Measurements from ENCODE around the gene C16orf95.

Gene C16orf95

GRCh38 chr16:87329436-87330256 lies 12.5 kb upstream of the C16orf95 start:
- Mint-ChIP-seq H3K4me3 (no peak overlapping the region), H3K4me1 (peaks cover 16% of the 10 kb centered on the region), H3K27me3 (no peaks in the 10 kb centered on the region), H3K27ac (no peak overlapping the region), H3K36me3 (peaks cover 12% of the 10 kb centered on the region), H3K9me3 (no peaks in the 10 kb centered on the region)
- ATAC-seq = no peak

GRCh38 chr16:87328846-87329245 lies 11.7 kb upstream of the C16orf95 start:
- Mint-ChIP-seq H3K4me3 (no peak overlapping the region), H3K27me3 (no peaks in the 10 kb centered on the region), H3K36me3 (peaks cover 7% of the 10 kb centered on the region), H3K9me3 (no peaks in the 10 kb centered on the region), H3K4me1 (peaks cover 21% of the 10 kb centered on the region), H3K27ac (no peak overlapping the region)
- ATAC-seq = no peak

- H3K9me3 Mint-ChIP-seq = no peaks in the 10 kb centered on the region
Measured at GRCh38 chr16:87327798-87328495, 10.8 kb upstream of the C16orf95 start.

GRCh38 chr16:87326151-87326571 lies 9.0 kb upstream of the C16orf95 start:
- H3K4me3 Mint-ChIP-seq = no peak overlapping the region
- peaks cover 6% of the 10 kb centered on the region for H3K36me3 Mint-ChIP-seq
- H3K27ac Mint-ChIP-seq = no peak overlapping the region
- H3K4me1 Mint-ChIP-seq = peaks cover 21% of the 10 kb centered on the region
- no peaks in the 10 kb centered on the region for H3K9me3 Mint-ChIP-seq
- no peaks in the 10 kb centered on the region for H3K27me3 Mint-ChIP-seq
- ATAC-seq = no peak

More at GRCh38 chr16:87327798-87328495, 10.8 kb upstream of the C16orf95 start:
- Mint-ChIP-seq H3K27ac (no peak overlapping the region), H3K27me3 (no peaks in the 10 kb centered on the region), H3K36me3 (peaks cover 7% of the 10 kb centered on the region), H3K4me3 (no peak overlapping the region), H3K4me1 (peaks cover 21% of the 10 kb centered on the region)
- ATAC-seq = no peak

- peaks cover 21% of the 10 kb centered on the region for H3K4me1 Mint-ChIP-seq
- no peaks in the 10 kb centered on the region for H3K9me3 Mint-ChIP-seq
- ATAC-seq = no peak
- no peak overlapping the region for H3K4me3 Mint-ChIP-seq
- H3K27ac Mint-ChIP-seq = no peak overlapping the region
- no peaks in the 10 kb centered on the region for H3K27me3 Mint-ChIP-seq
- no peaks in the 10 kb centered on the region for H3K36me3 Mint-ChIP-seq
Measured at GRCh38 chr16:87325423-87325858, 8.2 kb upstream of the C16orf95 start.

GRCh38 chr16:87324411-87325275 lies 7.5 kb upstream of the C16orf95 start:
- H3K4me1 Mint-ChIP-seq = peaks cover 21% of the 10 kb centered on the region
- H3K9me3 Mint-ChIP-seq = no peaks in the 10 kb centered on the region
- no peaks in the 10 kb centered on the region for H3K36me3 Mint-ChIP-seq
- no peaks in the 10 kb centered on the region for H3K27me3 Mint-ChIP-seq
- peak; percentile 62 for ATAC-seq
- H3K4me3 Mint-ChIP-seq = no peak overlapping the region
- no peak overlapping the region for H3K27ac Mint-ChIP-seq

GRCh38 chr16:87323727-87324410 lies 6.7 kb upstream of the C16orf95 start:
- peaks cover 21% of the 10 kb centered on the region for H3K4me1 Mint-ChIP-seq
- H3K27ac Mint-ChIP-seq = no peak overlapping the region
- no peaks in the 10 kb centered on the region for H3K9me3 Mint-ChIP-seq
- ATAC-seq = no peak
- H3K4me3 Mint-ChIP-seq = no peak overlapping the region
- H3K27me3 Mint-ChIP-seq = no peaks in the 10 kb centered on the region
- H3K36me3 Mint-ChIP-seq = no peaks in the 10 kb centered on the region

- Mint-ChIP-seq H3K9me3 (no peaks in the 10 kb centered on the region), H3K27ac (no peak overlapping the region), H3K4me3 (no peak overlapping the region), H3K36me3 (no peaks in the 10 kb centered on the region), H3K4me1 (peaks cover 29% of the 10 kb centered on the region), H3K27me3 (no peaks in the 10 kb centered on the region)
- no peak for ATAC-seq
Measured at GRCh38 chr16:87322833-87323726, 5.9 kb upstream of the C16orf95 start.

- peaks cover 33% of the 10 kb centered on the region for H3K4me1 Mint-ChIP-seq
Measured at GRCh38 chr16:87322360-87322759, 5.2 kb upstream of the C16orf95 start.

GRCh38 chr16:87321336-87322107 lies 4.3 kb upstream of the C16orf95 start:
- no peaks in the 10 kb centered on the region for H3K27me3 Mint-ChIP-seq
- H3K27ac Mint-ChIP-seq = no peak overlapping the region
- no peak overlapping the region for H3K4me3 Mint-ChIP-seq
- H3K36me3 Mint-ChIP-seq = no peaks in the 10 kb centered on the region
- H3K4me1 Mint-ChIP-seq = peaks cover 33% of the 10 kb centered on the region
- ATAC-seq = no peak
- H3K9me3 Mint-ChIP-seq = no peaks in the 10 kb centered on the region

More at GRCh38 chr16:87322360-87322759, 5.2 kb upstream of the C16orf95 start:
- H3K27me3 Mint-ChIP-seq = no peaks in the 10 kb centered on the region
- no peak overlapping the region for H3K27ac Mint-ChIP-seq
- no peak for ATAC-seq
- no peaks in the 10 kb centered on the region for H3K9me3 Mint-ChIP-seq
- no peak overlapping the region for H3K4me3 Mint-ChIP-seq
- no peaks in the 10 kb centered on the region for H3K36me3 Mint-ChIP-seq

GRCh38 chr16:87320510-87321227 lies 3.5 kb upstream of the C16orf95 start:
- Mint-ChIP-seq H3K4me1 (peaks cover 28% of the 10 kb centered on the region), H3K9me3 (no peaks in the 10 kb centered on the region), H3K4me3 (no peak overlapping the region), H3K27me3 (no peaks in the 10 kb centered on the region), H3K27ac (no peak overlapping the region), H3K36me3 (no peaks in the 10 kb centered on the region)
- ATAC-seq = no peak

GRCh38 chr16:87319997-87320491 lies 2.9 kb upstream of the C16orf95 start:
- ATAC-seq = no peak
- no peak overlapping the region for H3K4me3 Mint-ChIP-seq
- H3K27me3 Mint-ChIP-seq = no peaks in the 10 kb centered on the region
- no peaks in the 10 kb centered on the region for H3K9me3 Mint-ChIP-seq
- peaks cover 22% of the 10 kb centered on the region for H3K4me1 Mint-ChIP-seq
- H3K36me3 Mint-ChIP-seq = no peaks in the 10 kb centered on the region
- H3K27ac Mint-ChIP-seq = no peak overlapping the region

- peaks cover 13% of the 10 kb centered on the region for H3K4me1 Mint-ChIP-seq
- ATAC-seq = no peak
- H3K27me3 Mint-ChIP-seq = no peaks in the 10 kb centered on the region
- H3K4me3 Mint-ChIP-seq = peak overlapping the region; percentile 87
- peak overlapping the region; percentile 97 for H3K27ac Mint-ChIP-seq
- no peaks in the 10 kb centered on the region for H3K9me3 Mint-ChIP-seq
- no peaks in the 10 kb centered on the region for H3K36me3 Mint-ChIP-seq
Measured at GRCh38 chr16:87319011-87319410, 1.8 kb upstream of the C16orf95 start.
